Activated CD8-positive, alpha-beta memory T cell treated with anti-CD3 and anti-CD28 coated beads for 36 hours (primary cell): ENCODE results near the gene HTR1D. TPM values are rescaled to one million over a fixed set of nuclear protein-coding genes. Genes with fewer than 3 reads are reported as not detected.
"Not testable (repeated sequence)": the region's sequence is repeated elsewhere in the genome, so short reads cannot be mapped to it uniquely, and the experiment has no call there.

Experiments
- CTCF ChIA-PET: fragments of 350-600 bp; sonication (Branson Sonifier 250); formaldehyde crosslinking; loops from one replicate; lab custom pipeline; 2021; ENCODE audit warnings: antibody characterized with exemption; lab: Charles Lee
- POLR2A ChIA-PET: fragments of 350-600 bp; sonication (Branson Sonifier 250); formaldehyde crosslinking; loops from one replicate; lab custom pipeline; 2021; ENCODE audit warnings: antibody characterized with exemption; lab: Charles Lee
- total RNA-seq, 2 experiments: library from RNA; stranded (reverse); gene quantifications; one replicate each; pipeline ENCODE4 v1.2.3, GENCODE V29; 2021

The HTR1D gene, protein sequence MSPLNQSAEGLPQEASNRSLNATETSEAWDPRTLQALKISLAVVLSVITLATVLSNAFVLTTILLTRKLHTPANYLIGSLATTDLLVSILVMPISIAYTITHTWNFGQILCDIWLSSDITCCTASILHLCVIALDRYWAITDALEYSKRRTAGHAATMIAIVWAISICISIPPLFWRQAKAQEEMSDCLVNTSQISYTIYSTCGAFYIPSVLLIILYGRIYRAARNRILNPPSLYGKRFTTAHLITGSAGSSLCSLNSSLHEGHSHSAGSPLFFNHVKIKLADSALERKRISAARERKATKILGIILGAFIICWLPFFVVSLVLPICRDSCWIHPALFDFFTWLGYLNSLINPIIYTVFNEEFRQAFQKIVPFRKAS
- not detected for total RNA-seq

DNA sequence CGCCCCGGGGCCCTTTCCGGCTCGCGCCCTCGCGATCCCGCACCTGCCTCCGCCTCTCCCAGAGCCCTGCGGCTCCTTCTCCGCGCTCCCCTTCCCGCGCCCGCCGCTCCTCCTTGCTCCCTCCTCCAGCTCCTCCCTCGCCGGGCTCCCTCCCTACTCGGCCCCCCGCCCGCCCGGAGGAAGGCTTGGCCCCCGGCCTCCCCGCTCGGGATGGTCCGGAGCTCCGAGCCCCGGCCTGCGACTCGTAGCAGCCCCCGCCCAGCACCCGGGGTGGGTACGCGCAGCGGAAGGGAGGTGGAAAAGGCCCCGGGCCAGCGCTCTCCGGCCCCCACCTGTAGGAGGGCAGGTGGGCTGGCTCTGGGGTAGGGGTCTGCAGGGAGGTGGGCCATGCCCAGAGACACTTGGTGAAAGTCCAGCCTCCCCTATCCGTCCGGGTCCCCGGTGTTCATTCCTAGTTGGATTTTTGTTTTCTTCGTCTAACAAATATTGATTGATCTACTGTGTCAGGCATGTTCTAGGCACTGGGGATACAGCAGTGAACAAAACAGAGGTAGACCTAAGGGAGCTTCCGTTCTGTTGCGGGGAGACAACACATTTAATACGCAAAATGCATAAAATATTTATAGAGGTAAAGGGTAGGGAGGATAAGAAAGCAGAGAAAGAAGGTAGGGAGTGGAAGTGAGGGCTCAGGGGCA is at the start of gene HTR1D:
HTR1D (minus strand) TSS at position 82 of the 695 bp plus-strand sequence. CDS start 23,283 bp downstream, outside the sequence.
- POLR2A ChIA-PET, result no interaction called here
- CTCF ChIA-PET, result interaction anchor here (0.8 to 1.1 kb wide), 3 partner anchors 27 to 211 kb away, joined by 3 read pairs; no protein-coding TSS in a partner anchor

- ChIA-PET POLR2A (no interaction called here), CTCF (interaction anchor here (0.6 kb wide), 1 partner anchor 458 kb away, joined by 3 read pairs; no protein-coding TSS in a partner anchor)
Observed at GRCh38 chr1:23263380-23263887, 46.1 kb upstream of the HTR1D start.

- POLR2A ChIA-PET, result not testable (repeated sequence)
Observed at GRCh38 chr1:23258082-23258481, 40.8 kb upstream of the HTR1D start.

DNA sequence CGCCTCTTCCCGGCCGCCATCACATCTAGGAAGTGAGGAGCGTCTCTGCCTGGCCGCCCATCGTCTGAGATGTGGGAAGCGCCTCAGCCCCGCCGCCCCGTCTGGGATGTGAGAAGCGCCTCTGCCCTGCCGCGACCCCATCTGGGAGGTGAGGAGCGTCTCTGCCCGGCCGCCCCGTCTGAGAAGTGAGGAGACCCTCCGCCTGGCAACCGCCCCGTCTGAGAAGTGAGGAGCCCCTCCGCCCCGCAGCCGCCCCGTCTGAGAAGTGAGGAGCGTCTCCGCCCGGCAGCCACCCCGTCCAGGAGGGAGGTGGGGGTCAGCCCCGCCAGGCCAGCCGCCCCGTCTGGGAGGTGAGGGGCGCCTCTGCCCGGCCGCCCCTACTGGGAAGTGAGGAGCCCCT is 40.1 kb upstream of the HTR1D start:
- POLR2A ChIA-PET, CTCF ChIA-PET: not testable (repeated sequence)

More at GRCh38 chr1:23258082-23258481, 40.8 kb upstream of the HTR1D start:
- CTCF ChIA-PET, result not testable (repeated sequence)

DNA sequence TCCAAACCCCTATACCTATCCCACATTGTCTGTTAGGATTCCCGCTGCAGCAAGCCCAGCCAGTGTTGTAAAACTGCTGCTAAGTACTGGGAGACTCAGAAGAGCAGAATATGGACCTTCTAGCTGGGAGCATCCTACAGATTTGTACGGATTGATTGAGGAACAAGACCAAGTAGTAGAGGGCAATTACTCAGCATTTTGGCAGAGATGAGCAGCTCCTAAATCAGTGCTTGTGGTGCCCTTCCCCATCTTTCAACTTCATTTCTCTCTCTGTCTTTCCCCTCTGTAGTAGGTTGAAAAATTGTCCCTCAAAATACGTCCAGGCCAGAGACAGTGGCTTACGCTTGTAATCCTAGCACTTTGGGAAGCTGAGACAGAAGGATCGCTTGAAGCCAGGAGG is 37.3 kb upstream of the HTR1D start:
- ChIA-PET CTCF (no interaction called here), POLR2A (no interaction called here)

GRCh38 chr1:23251812-23252211 is 34.5 kb upstream of the HTR1D start:
- CTCF ChIA-PET, result no interaction called here
- POLR2A ChIA-PET, result no interaction called here

DNA sequence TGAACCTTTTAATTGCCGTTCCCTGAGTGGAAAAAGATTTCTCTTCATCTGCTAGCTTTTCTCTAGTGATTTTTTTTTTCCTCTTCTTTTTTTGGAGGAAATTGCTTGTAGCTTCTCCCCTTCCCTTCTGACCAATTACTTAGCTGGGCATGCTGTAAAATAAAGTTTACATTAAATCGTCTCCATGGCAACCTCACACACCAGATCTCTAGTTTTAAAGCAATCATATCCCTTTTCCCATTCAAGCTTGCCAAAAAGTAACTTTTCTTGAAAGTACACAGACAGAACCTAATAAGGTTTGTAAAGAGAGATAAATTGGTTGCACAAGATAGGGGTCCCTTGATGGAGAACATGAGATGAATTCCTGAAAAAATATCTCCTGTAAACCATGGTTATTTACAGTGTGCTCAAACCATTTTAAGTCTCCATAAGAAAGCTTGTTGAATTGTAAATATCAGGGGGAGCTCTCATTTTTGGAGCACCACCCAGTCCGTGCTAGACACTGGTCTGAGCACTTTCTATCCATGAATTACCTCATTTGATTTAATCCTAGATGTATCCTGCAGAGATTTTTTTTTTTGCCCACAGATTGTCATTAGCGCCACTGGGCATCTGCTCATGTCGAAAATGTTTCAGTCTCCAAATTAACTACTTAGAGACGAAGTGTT is 32.6 kb upstream of the HTR1D start:
- POLR2A ChIA-PET, result no interaction called here
- CTCF ChIA-PET, result interaction anchor here (0.6 kb wide), 1 partner anchor 10 kb away, joined by 3 read pairs; no protein-coding TSS in a partner anchor

DNA sequence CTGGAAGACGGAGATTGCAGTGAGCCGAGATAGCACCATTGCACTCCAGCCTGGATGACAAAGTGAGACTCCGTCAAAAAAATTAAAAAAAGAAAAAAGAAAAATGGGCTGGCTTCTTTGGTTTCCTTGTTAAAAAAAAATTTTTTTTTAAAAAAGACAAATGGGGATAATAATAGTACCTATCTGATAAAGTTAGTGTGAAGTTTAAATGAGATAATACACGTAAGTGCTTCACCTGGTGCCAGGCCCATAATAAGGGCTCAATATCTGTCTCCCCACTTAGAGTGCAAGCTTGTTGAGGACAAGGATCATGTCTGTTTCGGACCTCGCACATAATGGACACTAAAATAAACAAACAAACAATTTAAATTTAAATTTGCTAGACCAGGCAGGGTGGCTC is 30.0 kb upstream of the HTR1D start:
- ChIA-PET CTCF (no interaction called here), POLR2A (no interaction called here)

- ChIA-PET POLR2A (no interaction called here), CTCF (no interaction called here)
Observed at GRCh38 chr1:23246274-23246673, 29.0 kb upstream of the HTR1D start.

- CTCF ChIA-PET, result no interaction called here
- POLR2A ChIA-PET, result no interaction called here
Observed at GRCh38 chr1:23244256-23244761, 27.0 kb upstream of the HTR1D start.

DNA sequence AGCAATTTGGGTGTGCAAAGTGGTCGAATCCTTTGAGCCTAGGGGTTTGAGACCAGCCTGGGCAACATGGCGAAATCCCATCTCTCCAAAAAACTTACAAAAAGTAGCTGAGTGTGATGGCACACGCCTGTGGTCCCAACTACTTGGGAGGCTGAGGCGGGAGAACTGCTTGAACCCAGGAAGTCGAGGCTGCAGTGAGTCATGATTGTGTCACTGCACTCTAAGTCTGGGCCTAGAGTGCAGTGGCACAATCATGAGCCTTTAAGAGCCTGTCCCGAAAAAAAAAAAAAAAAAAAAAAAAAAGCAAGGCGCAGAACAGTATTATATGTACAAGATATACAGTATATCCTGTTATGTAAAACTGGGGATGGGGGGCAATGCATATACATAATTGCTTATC is 25.1 kb upstream of the HTR1D start:
- POLR2A ChIA-PET, result no interaction called here
- CTCF ChIA-PET, result interaction anchor here (0.6 to 0.7 kb wide), 2 partner anchors 269 to 850 kb away, joined by 3 read pairs; no protein-coding TSS in a partner anchor

DNA sequence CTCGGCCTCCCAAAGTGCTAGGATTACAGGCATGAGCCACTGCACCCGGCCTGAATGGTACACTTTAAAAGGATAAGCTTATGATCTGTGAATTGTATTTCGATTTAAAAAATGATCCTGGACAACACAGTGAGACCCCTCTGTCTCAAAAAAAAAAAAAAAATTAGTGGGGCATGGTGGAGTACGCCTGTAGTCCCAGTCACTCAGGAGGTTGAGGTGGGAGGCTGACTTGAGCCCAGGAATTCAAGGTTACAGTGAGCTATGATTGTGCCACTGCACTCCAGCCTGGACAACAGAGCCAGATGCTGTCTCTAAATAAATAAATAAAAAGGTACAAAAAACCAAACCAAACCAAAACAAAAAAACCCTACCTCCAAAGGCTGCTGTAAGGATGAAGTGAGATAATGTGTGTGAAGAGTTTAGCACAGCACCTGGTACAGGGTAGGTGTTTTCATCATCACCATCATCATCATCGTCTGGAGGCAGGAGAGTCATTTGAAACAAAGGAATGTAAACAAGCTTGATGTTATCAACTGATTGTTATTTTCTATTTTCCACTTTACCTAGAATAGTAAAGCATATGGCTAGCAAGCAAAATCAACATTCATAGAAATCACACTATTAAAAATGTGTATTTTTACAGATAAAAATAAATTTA is 22.5 kb upstream of the HTR1D start:
- ChIA-PET POLR2A (interaction anchor here (0.7 kb wide), 1 partner anchor 313 kb away, joined by 5 read pairs; no protein-coding TSS in a partner anchor), CTCF (interaction anchor here (0.7 kb wide), 1 partner anchor 10 kb away, joined by 3 read pairs; no protein-coding TSS in a partner anchor)

DNA sequence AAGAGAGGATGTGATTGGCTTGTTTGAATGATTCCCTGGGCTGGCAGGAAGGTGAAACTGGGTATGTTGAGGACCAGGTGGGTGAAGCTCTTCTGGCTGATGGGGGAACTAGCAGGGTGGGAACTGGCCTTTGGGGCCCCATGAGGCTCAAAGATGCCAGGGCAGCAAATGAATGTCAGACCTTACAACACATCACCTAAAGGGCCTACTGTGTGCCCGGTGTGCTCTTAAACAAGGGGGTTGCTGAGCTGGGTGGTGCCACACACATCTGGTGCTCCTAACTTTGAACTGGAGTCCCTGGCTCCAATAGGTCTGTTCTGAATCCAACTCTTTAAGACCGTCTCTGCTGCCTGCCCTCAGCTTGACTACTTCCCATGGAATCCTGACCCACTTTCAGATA is 21.3 kb upstream of the HTR1D start:
- CTCF ChIA-PET, result no interaction called here
- POLR2A ChIA-PET, result no interaction called here

DNA sequence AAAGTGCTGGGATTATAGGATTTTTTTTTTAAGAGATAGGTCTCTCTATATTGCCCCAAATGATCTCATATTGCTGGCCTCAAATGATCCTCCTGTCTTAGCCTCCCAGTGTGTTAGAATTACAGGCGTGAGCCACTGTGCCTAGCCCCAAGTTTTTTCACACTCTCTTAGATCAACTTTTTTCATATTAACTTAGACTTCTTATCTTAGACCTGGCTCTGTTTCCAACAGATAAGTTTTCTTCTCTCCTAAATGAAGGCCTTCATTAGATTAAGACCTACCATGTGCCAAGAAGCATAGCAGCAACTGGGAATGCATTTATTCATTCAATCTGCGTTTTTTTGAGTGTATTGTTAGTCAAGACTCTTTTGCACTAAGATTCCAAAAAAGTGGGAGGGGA is 20.2 kb upstream of the HTR1D start:
- ChIA-PET POLR2A (no interaction called here), CTCF (no interaction called here)

GRCh38 chr1:23227806-23228205 is 10.5 kb upstream of the HTR1D start:
- CTCF ChIA-PET, result interaction anchor here (0.5 kb wide), 1 partner anchor 92 kb away, joined by 3 read pairs; no protein-coding TSS in a partner anchor
- POLR2A ChIA-PET, result no interaction called here

DNA sequence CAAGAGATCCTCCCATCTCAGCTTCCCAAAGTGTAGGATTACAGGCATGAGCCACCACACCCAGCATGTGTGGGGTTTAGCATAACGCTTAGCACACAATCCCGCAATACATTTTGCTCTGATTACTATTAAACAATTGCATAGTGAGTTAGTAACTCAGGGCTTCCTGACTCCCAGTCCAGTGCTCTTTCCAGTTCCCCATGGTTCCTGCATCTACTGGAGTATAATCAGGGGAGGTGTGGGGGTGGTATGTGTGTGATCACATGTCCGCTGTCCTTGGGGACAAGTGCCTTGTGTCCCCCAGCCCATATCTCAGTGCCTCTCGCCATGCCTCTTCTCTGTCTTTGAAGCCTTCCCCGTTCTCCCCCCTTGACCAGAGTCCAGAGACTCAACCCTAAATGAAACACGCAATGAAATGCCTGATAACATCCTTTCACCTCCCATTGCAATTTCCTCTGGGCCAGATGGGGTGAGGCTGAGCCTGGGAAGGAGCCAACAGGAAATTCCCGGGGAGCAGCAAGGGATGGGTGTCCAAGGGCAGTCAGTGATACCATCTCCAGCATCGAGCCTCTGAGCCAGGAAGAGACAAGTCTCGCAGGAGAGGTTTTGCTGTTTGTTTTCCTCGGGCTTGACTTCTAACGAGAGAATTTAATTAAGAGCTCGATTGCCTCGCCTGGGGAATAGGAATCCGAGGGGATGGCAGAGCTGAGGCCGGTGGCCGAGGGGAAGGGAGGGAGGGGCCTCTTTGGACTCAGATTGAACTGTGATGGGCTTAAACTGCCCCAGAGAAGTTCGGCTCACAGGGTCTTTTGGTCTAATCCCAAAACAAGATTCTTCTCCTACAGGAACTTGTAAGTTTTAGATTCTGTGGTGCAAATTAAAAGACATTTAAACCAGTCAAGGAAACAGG is 7.7 kb upstream of the HTR1D start:
- POLR2A ChIA-PET, result no interaction called here
- CTCF ChIA-PET, result no interaction called here

GRCh38 chr1:23223963-23224362 is 6.7 kb upstream of the HTR1D start:
- CTCF ChIA-PET, POLR2A ChIA-PET: not testable (repeated sequence)

- POLR2A ChIA-PET, CTCF ChIA-PET: not testable (repeated sequence)
Observed at GRCh38 chr1:23223490-23223951, 6.2 kb upstream of the HTR1D start.
